Fibroblast of the aortic adventitia (primary cell): Measurements from ENCODE around the gene GUF1. TPM values are rescaled to one million over a fixed set of nuclear protein-coding genes. Genes with fewer than 3 reads are reported as not detected.

Experiments
- DNase-seq: peaks from one replicate; pipeline ENCODE4 v3.0.0-alpha.2; 2010; ENCODE audit warnings: low read depth
- H3K4me3 ChIP-seq: 2 replicates; pipeline ENCODE4 v1.5.1; 2011; ENCODE audit warnings: low read depth, mild to moderate bottlenecking, control low read depth, low read length, moderate library complexity
- CTCF ChIP-seq: IDR thresholded peaks from 2 replicates; pipeline ENCODE4 v1.5.1; 2011; ENCODE audit warnings: mild to moderate bottlenecking, low read length, control low read depth, inconsistent platforms; ENCODE audit not compliant: insufficient read depth
- total RNA-seq: library from RNA; depleted of rRNA; stranded (reverse); fragments of >200 nt; gene quantifications from 2 replicates; pipeline ENCODE4 v1.2.3, GENCODE V29; 2012; ENCODE audit warnings: low replicate concordance

Gene GUF1
- total RNA-seq, 1 donor, result 21.9 TPM

DNA sequence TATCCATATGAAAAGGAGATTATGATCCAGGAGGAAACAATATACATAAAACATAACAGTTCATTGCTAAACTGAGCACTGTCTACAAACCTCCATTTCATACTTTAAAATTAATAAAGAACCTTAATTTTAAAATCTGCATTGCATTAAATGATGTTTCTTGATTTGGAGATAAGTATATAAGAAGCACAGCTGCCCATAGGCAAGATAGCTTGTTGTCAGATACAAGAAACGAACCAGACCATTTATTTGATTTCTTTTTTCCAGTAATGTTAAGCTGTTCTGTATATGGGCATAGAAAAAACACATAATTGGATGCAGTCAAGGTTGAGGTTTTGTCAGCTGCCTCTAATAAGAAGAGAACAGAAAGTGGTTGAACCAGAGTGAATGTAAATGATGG lies 6.4 kb downstream of the GUF1 start:
- no peak for TF ChIP-seq CTCF
- DNase-seq, result no peak
- no peak overlapping the region for H3K4me3 ChIP-seq

- DNase-seq, result no peak
- H3K4me3 ChIP-seq, result no peak overlapping the region
- no peak for TF ChIP-seq CTCF
Measured at GRCh38 chr4:44700427-44700826, 22.2 kb downstream of the GUF1 start.

DNA sequence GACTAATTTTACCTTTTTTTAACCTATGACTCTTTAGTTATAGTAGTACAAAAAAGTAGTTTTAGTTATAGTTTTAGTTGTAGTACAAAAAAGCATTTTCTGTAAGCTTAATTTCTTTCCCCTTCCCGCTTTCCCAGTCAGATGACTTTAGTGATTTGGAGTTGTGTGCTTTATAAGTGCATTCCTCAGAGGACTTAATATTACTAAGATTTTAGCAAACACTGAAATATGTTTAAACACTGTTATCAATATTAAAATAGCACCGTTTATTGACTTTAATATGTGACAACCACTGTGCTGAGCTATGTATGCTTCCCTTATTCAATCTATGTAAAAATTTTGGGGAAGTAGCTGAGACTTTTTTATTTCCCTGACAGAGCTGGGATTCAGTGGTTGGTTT lies 22.8 kb downstream of the GUF1 start:
- no peak for TF ChIP-seq CTCF
- no peak overlapping the region for H3K4me3 ChIP-seq
- DNase-seq, result no peak

- TF ChIP-seq CTCF, result no peak
- no peak overlapping the region for H3K4me3 ChIP-seq
- no peak for DNase-seq
Measured at GRCh38 chr4:44704673-44705072, 26.5 kb downstream of the GUF1 start.

DNA sequence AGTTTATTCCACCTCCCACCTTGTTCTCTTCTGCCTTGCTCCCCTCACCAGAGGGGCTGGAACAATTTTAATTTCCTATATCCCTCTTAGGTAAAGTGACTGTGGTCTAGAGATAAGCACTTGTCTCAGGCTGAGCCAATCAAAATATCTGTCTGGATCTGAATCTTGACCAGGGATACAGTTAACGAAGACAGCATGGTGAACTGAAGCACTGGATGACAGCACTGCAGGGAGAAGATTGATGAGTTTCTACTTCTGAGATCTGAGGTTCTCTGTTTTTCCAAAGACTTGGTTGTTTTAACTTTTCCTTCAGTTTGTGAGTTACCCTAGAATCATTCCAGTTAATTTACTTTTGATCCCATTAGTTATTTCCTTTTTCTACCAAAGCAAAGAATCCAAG lies 34.9 kb downstream of the GUF1 start:
- TF ChIP-seq CTCF, result no peak
- no peak for DNase-seq
- H3K4me3 ChIP-seq, result no peak overlapping the region

DNA sequence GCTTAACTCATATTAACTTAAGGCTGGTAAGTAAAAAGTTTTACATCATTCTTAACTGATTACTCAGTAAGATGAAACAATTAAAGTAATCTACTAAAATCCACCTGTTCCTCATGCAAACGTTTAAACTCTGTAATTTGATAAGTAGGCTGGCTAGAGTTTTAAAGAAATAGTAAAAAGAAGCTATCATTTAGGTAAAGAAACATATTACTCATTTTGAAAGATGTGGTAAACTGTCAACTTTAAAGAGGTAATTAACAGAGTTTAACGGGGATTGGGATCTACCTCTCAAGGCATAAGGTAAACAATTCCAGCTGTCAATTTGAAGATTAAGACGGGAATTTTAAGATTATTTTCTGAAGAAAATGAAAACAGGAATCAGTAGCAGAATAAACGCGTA lies 38.4 kb downstream of the GUF1 start:
- TF ChIP-seq CTCF, result no peak
- no peak overlapping the region for H3K4me3 ChIP-seq
- no peak for DNase-seq

- DNase-seq, result no peak
- no peak for TF ChIP-seq CTCF
- no peak overlapping the region for H3K4me3 ChIP-seq
Measured at GRCh38 chr4:44720371-44720770, 42.2 kb downstream of the GUF1 start.
